Measurements from ENCODE around the gene GREB1.

GREB1 gene

DNA sequence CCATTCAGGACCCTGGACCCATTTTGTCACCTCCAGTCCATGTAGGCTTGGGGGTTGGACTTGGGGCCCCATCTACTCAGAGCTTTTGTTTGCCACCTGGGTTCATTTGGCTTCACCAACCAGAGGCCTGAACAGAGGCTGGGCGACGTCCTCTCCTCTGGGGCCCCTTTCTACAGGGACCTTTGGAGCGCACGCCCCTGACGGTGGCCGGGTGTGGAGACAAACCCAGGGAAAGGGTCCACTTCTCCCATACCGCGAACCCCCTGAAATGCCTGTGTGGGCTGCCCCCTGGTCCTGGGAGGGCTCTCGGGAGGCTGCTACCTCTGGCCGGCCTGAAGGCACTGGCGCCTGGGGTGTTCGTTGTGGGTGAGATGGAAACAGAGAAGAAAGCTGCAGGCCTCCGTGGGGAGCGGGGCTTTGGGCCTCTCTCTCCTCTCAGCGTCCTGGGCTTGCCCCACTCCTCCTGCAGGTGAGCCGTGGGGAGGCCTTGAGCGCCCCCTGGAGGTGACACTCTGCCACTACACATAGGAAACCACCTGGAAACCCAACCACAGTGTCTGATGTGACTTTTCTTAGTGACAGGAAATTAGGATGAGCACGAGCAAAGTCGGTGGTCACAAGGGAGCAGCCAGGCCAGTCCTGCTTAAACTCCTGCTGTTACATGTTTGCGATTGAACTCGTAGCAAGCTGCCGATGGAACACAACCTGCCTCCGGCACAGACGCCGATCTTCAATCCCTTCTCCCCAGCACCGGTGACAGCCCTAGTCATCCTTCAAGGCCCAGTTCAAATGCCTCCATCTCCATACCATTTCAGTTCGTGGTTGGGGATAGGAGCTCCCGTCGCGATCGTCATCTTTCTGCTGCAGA, 148.1 kb downstream of the GREB1 start:
- TF ChIP-seq, protein P1, sequence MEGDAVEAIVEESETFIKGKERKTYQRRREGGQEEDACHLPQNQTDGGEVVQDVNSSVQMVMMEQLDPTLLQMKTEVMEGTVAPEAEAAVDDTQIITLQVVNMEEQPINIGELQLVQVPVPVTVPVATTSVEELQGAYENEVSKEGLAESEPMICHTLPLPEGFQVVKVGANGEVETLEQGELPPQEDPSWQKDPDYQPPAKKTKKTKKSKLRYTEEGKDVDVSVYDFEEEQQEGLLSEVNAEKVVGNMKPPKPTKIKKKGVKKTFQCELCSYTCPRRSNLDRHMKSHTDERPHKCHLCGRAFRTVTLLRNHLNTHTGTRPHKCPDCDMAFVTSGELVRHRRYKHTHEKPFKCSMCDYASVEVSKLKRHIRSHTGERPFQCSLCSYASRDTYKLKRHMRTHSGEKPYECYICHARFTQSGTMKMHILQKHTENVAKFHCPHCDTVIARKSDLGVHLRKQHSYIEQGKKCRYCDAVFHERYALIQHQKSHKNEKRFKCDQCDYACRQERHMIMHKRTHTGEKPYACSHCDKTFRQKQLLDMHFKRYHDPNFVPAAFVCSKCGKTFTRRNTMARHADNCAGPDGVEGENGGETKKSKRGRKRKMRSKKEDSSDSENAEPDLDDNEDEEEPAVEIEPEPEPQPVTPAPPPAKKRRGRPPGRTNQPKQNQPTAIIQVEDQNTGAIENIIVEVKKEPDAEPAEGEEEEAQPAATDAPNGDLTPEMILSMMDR (IDR thresholded peaks at IDR 0.05; ENCODE audit: low read depth, low read length), result peak; percentile 94

DNA sequence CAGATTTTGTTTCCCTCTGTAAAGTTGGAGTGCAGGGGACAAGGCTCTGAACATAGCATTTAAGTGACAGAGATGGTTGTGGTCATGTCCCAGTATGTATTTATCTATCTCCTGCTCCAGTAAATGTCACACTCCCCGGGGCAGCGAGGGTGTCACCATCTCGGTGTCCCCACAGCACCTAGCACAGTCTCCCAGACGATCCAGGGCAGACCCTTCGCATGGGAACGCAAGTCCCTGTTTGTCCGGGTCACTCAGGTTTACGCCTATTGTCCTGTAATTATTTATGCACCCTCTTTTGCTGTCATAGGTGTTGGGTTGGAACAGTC, 148.7 kb downstream of the GREB1 start:
- no peak overlapping the region for H3K4me3 ChIP-seq (ENCODE audit: low read depth, low read length)
- TF ChIP-seq, protein P1 (IDR thresholded peaks at IDR 0.05; ENCODE audit: low read depth, low read length), result no peak

More for the DNA sequence above, 148.1 kb downstream of the GREB1 start:
- no peak overlapping the region for H3K4me3 ChIP-seq (ENCODE audit: low read depth, low read length)

DNA sequence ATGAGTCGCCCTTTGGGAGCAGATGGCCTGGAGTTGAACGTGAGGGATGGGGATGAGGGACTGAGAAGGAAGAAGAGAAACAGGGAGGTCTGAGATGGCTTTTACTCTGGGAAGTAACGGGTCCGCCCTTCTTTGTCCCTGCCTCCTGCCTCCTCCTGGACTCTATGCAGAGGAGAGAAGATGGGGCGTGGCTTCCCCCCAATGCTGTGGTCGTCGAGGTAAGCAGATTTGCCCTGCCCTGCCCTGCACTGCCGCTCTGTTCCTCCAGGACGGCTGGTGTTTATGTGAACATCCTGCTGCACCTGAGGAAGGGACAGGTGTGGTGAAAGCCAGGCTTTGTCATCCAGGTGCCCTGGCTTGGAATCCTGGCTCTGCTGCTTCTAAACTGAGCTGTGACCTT, 149.6 kb downstream of the GREB1 start:
- H3K4me3 ChIP-seq (ENCODE audit: low read depth, low read length), result no peak overlapping the region
- TF ChIP-seq, protein P1 (IDR thresholded peaks at IDR 0.05; ENCODE audit: low read depth, low read length), result no peak

DNA sequence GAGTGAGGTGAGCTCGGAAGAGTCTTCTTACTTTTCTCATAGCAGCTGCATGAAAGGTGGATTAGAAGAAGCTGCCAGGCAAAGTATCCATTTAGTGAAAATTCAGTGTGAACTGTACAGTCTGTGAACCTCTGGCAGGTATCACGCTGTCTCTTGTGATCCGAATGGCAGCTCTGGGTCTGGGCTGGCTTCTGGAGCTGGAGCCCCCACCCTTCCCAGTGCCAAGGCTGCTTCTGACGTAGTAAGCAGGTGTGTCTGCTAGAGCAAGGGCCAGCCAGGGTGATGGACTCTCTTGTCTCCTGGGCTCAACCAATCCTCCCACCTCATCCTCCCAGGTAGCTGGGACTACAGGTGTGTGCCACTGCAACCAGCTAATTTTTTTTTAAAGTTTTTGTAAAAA, 150.1 kb downstream of the GREB1 start:
- no peak overlapping the region for H3K4me3 ChIP-seq (ENCODE audit: low read depth, low read length)
- TF ChIP-seq, protein P1 (IDR thresholded peaks at IDR 0.05; ENCODE audit: low read depth, low read length), result no peak

DNA sequence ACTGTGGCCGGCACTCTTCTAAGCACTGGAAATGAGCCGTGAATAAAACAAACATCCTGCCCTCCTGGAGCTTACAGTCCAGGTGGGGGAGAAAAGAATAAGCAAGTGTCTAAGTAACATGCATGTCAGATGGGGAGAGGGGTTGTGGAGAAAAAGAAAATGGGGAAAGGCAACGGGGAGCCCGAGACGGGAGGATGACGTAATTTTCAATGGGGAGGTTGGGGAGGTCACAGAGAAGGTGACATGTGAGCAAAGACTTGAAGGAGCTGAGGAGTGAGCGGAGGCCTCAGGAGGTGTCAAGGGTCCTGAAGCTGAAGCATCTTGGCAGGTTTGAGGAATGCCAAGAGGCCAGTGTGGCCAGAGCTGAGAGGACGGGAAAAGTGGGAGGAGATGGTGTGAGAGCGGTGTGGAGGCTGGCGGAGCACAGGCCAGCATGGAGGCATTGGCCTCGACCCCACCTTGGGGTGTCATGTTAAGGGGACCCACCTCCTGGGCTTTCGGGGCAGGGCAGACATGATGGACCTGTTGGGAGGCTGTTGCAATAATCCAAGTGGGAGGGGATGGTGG, 151.1 kb downstream of the GREB1 start:
- no peak overlapping the region for H3K4me3 ChIP-seq (ENCODE audit: low read depth, low read length)
- TF ChIP-seq, protein P1 (IDR thresholded peaks at IDR 0.05; ENCODE audit: low read depth, low read length), result no peak

DNA sequence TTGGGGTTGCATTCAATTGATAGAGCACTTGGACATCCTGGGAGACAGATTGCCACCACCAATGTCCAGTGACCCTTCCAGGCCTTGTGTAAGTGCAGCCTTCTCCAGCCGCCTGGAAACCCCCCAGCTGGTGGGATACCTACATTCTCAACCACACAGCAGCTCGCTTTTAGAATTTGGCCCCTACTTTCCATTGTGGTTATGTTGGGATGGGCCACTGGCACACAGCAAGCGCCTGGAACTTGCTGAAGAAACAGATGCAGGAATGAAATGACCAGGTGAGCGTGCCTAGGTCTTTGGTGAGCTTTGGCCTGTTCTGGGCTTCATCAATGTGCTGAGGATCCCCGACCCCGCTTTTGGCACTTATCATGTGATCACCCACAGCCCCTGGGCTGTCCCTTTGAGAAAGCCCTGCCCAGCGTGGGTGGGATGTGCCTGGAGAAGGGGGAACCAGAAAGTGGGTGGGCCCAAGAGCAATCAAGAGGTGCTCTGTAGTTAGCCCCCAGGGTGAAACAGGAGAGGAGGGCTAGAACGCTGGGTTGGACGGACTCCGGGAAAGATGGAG, 152.1 kb downstream of the GREB1 start:
- TF ChIP-seq, protein P1 (IDR thresholded peaks at IDR 0.05; ENCODE audit: low read depth, low read length), result no peak
- no peak overlapping the region for H3K4me3 ChIP-seq (ENCODE audit: low read depth, low read length)

DNA sequence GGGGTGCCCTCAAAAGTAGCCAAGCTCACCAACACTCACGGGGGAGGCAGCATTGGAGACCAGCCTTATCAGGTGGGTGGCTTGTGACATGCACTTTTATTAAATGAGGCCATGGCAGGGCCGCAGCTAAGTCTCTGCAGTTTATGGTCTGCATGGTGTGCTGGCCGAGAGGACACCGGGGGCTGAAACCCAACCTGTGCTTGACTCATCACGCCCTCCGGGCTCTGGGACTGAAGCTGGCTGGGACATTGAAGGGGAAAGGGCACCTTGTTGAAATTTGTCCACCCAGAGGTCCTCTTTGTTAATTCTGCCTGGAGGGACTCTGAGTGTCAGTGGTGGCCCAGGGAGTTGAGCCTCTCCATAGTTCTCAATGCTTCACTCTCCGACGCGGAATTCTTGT, 153.9 kb downstream of the GREB1 start:
- no peak overlapping the region for H3K4me3 ChIP-seq (ENCODE audit: low read depth, low read length)

More for the DNA sequence above, 153.9 kb downstream of the GREB1 start:
- TF ChIP-seq, protein P1 (IDR thresholded peaks at IDR 0.05; ENCODE audit: low read depth, low read length), result 0 out of 2 replicates have a peak, but pooled peaks have one; percentile 4

All from WI38 (cell line).